ENCODE results near the gene SPHK1.

Gene SPHK1

GRCh38 chr17:76407509-76407908 is 23.1 kb downstream of the SPHK1 start:
- no peak for DNase-seq (ENCODE audit: low read depth in 2 of 2)

GRCh38 chr17:76408037-76408849 is 23.8 kb downstream of the SPHK1 start:
- DNase-seq (ENCODE audit: low read depth in 2 of 2), result peak in 1 of 2 donors; percentile 30

- DNase-seq (ENCODE audit: low read depth in 2 of 2), result no peak
Measured at GRCh38 chr17:76410328-76410965, 26.0 kb downstream of the SPHK1 start.

- DNase-seq (ENCODE audit: low read depth in 2 of 2), result no peak
Measured at GRCh38 chr17:76411247-76411646, 26.8 kb downstream of the SPHK1 start.

GRCh38 chr17:76414334-76415295 is 30.2 kb downstream of the SPHK1 start:
- no peak for DNase-seq (ENCODE audit: low read depth in 2 of 2)

GRCh38 chr17:76415786-76416185 is 31.4 kb downstream of the SPHK1 start:
- DNase-seq (ENCODE audit: low read depth in 2 of 2), result no peak

- no peak for DNase-seq (ENCODE audit: low read depth in 2 of 2)
Measured at GRCh38 chr17:76416457-76416856, 32.0 kb downstream of the SPHK1 start.

GRCh38 chr17:76416899-76417298 is 32.5 kb downstream of the SPHK1 start:
- no peak for DNase-seq (ENCODE audit: low read depth in 2 of 2)

- no peak for DNase-seq (ENCODE audit: low read depth in 2 of 2)
Measured at GRCh38 chr17:76417499-76418143, 33.2 kb downstream of the SPHK1 start.

GRCh38 chr17:76419576-76420260 is 35.3 kb downstream of the SPHK1 start:
- no peak for DNase-seq (ENCODE audit: low read depth in 2 of 2)

- DNase-seq (ENCODE audit: low read depth in 2 of 2), result no peak
Measured at GRCh38 chr17:76420356-76421043, 36.1 kb downstream of the SPHK1 start.

- DNase-seq (ENCODE audit: low read depth in 2 of 2), result no peak
Measured at GRCh38 chr17:76421044-76421407, 36.6 kb downstream of the SPHK1 start.

GRCh38 chr17:76422406-76422805 is 38.0 kb downstream of the SPHK1 start:
- DNase-seq (ENCODE audit: low read depth in 2 of 2), result no peak

GRCh38 chr17:76422860-76423259 is 38.5 kb downstream of the SPHK1 start:
- no peak for DNase-seq (ENCODE audit: low read depth in 2 of 2)

GRCh38 chr17:76426853-76427252 is 42.4 kb downstream of the SPHK1 start:
- DNase-seq (ENCODE audit: low read depth in 2 of 2), result no peak

GRCh38 chr17:76427501-76428231 is 43.3 kb downstream of the SPHK1 start:
- no peak for DNase-seq (ENCODE audit: low read depth in 2 of 2)

- no peak for DNase-seq (ENCODE audit: low read depth in 2 of 2)
Measured at GRCh38 chr17:76428511-76428910, 44.1 kb downstream of the SPHK1 start.

- no peak for DNase-seq (ENCODE audit: low read depth in 2 of 2)
Measured at GRCh38 chr17:76431509-76431908, 47.1 kb downstream of the SPHK1 start.

GRCh38 chr17:76432004-76432403 is 47.6 kb downstream of the SPHK1 start:
- no peak for DNase-seq (ENCODE audit: low read depth in 2 of 2)

All from stimulated activated CD8-positive, alpha-beta memory T cell treated with anti-CD3 and anti-CD28 coated beads, Interleukin-15, amount 100 ng/mL, for 48 hours (primary cell).